GM23338 (cell line): ENCODE data around the gene C16orf95. TPM values are rescaled to one million over a fixed set of nuclear protein-coding genes. Genes with fewer than 3 reads are reported as not detected.

Source experiments
- ATAC-seq: fragments of 200-7000 bp; cut with Tn5 transposase; 3 replicates; pipeline ENCODE4 v1.9.1; 2020
- DNase-seq: peaks from one replicate; pipeline ENCODE4 v3.0.0-alpha.2; 2015; ENCODE audit warnings: low spot score
- H2AFZ ChIP-seq: fragments of 200-600 bp; sonication (generic); 2 replicates; pipeline ENCODE4 v1.8.0; 2016; ENCODE audit warnings: antibody characterized with exemption, mild to moderate bottlenecking, moderate library complexity
- H3F3A ChIP-seq: fragments of 200-600 bp; sonication (generic); replicated peaks from 2 replicates; pipeline ENCODE4 v1.8.0; 2017; ENCODE audit warnings: antibody characterized with exemption, mixed run types, low read depth
- H3K27ac ChIP-seq: fragments of 200-600 bp; sonication (generic); 2 replicates; pipeline ENCODE4 v1.6.1; 2016; ENCODE audit warnings: low read depth
- H3K27me3 ChIP-seq: fragments of 200-600 bp; sonication (generic); 2 replicates; pipeline ENCODE4 v1.8.0; 2016; ENCODE audit warnings: mild to moderate bottlenecking, mixed run types, moderate library complexity; ENCODE audit not compliant: insufficient read depth
- H3K36me3 ChIP-seq: fragments of 200-600 bp; sonication (generic); 2 replicates; pipeline ENCODE4 v1.8.0; 2016; ENCODE audit warnings: mild to moderate bottlenecking; ENCODE audit not compliant: insufficient read depth
- H3K4me1 ChIP-seq: fragments of 200-600 bp; sonication (generic); 2 replicates; pipeline ENCODE4 v1.8.0; 2016; ENCODE audit warnings: mild to moderate bottlenecking, moderate library complexity; ENCODE audit not compliant: insufficient read depth
- H3K4me2 ChIP-seq: fragments of 200-600 bp; sonication (generic); 2 replicates; pipeline ENCODE4 v1.7.1; 2017; ENCODE audit warnings: mixed run types
- H3K4me3 ChIP-seq: fragments of 200-600 bp; sonication (generic); 2 replicates; pipeline ENCODE4 v1.6.1; 2016; ENCODE audit warnings: mixed run types
- H3K79me2 ChIP-seq: fragments of 200-600 bp; sonication (generic); replicated peaks from 2 replicates; pipeline ENCODE4 v1.8.0; 2017; ENCODE audit warnings: mild to moderate bottlenecking; ENCODE audit not compliant: insufficient read depth
- H3K9me2 ChIP-seq: fragments of 200-600 bp; sonication (generic); 2 replicates; pipeline ENCODE4 v1.8.0; 2017; ENCODE audit not compliant: insufficient read depth
- H4K20me1 ChIP-seq: fragments of 200-600 bp; sonication (generic); replicated peaks from 2 replicates; pipeline ENCODE4 v1.8.0; 2017; ENCODE audit warnings: mild to moderate bottlenecking; ENCODE audit not compliant: insufficient read depth
- H3K27ac Mint-ChIP-seq: 2 replicates; pipeline ENCODE4 v1.8.0; 2020; ENCODE audit warnings: inconsistent platforms, mild to moderate bottlenecking, moderate library complexity, mixed read lengths
- H3K27me3 Mint-ChIP-seq: 3 replicates; pipeline ENCODE4 v1.8.0; 2022; ENCODE audit warnings: low read depth, mild to moderate bottlenecking, moderate library complexity, mixed read lengths, inconsistent platforms; ENCODE audit not compliant: insufficient read depth, poor library complexity
- H3K36me3 Mint-ChIP-seq: 3 replicates; pipeline ENCODE4 v1.8.0; 2021; ENCODE audit warnings: low read depth, mild to moderate bottlenecking, inconsistent platforms, moderate library complexity, mixed read lengths
- H3K4me1 Mint-ChIP-seq: 3 replicates; pipeline ENCODE4 v1.8.0; 2020; ENCODE audit warnings: mild to moderate bottlenecking, inconsistent platforms, mixed read lengths
- H3K4me3 Mint-ChIP-seq: 3 replicates; pipeline ENCODE4 v1.8.0; 2021; ENCODE audit warnings: moderate library complexity, mild to moderate bottlenecking, inconsistent platforms, mixed read lengths
- H3K9me3 Mint-ChIP-seq: 3 replicates; pipeline ENCODE4 v1.8.0; 2020; ENCODE audit warnings: moderate library complexity, mild to moderate bottlenecking, inconsistent platforms, mixed read lengths
- CTCF ChIP-seq, 2 experiments: fragments of 200-600 bp in 1 of 2; sonication (generic) in 1 of 2; conservative IDR thresholded peaks; 2 replicates each; pipeline versions ENCODE4 v1.5.1 to v1.6.1; 2016 to 2017; ENCODE audit warnings: antibody characterized with exemption in 2 of 2, low read depth in 2 of 2, mild to moderate bottlenecking in 2 of 2, moderate library complexity in 1 of 2
- EZH2phosphoT487 ChIP-seq: fragments of 200-600 bp; sonication (generic); IDR thresholded peaks from one replicate; pipeline ENCODE4 v1.8.1; 2018; ENCODE audit warnings: antibody characterized with exemption; ENCODE audit not compliant: unreplicated experiment
- JUNB ChIP-seq: IDR thresholded peaks from one replicate; pipeline ENCODE4 v1.6.1; 2016; ENCODE audit warnings: antibody characterized with exemption; ENCODE audit not compliant: unreplicated experiment
- NANOG ChIP-seq: IDR thresholded peaks from 2 replicates; pipeline ENCODE4 v1.6.1; 2016; ENCODE audit warnings: antibody characterized with exemption, borderline replicate concordance
- STAT1 ChIP-seq: IDR thresholded peaks from one replicate; pipeline ENCODE4 v1.6.1; 2016; ENCODE audit warnings: antibody characterized with exemption; ENCODE audit not compliant: unreplicated experiment
- ZNF114 ChIP-seq: fragments of 250-450 bp; sonication (Bioruptor Pico); IDR thresholded peaks from 2 replicates; pipeline ENCODE4 v1.5.0; 2020; ENCODE audit warnings: mild to moderate bottlenecking, moderate library complexity
- ZNF331 ChIP-seq: fragments of 250-450 bp; sonication (Bioruptor Pico); IDR thresholded peaks from 2 replicates; pipeline ENCODE4 v1.5.0; 2020; ENCODE audit warnings: low read depth, mild to moderate bottlenecking, moderate library complexity
- polyA plus RNA-seq: library from polyadenylated mRNA; unstranded; fragments of >200 nt; fragmentation: Nextera tagmentation; extraction: Ambion mirVana; gene quantifications from 2 replicates; pipeline ENCODE4 v1.2.1, GENCODE V29; 2016
- total RNA-seq: library from RNA; depleted of rRNA; stranded (reverse); fragments of >200 nt; shearing (Covaris generic); gene quantifications from 2 replicates; pipeline ENCODE4 v1.2.3, GENCODE V29; 2014
- TF ChIP-seq, protein P1 (sequence below): fragments of 250-450 bp; sonication (Bioruptor Pico); IDR thresholded peaks from 2 replicates; pipeline ENCODE4 v1.5.0; 2020; ENCODE audit warnings: mild to moderate bottlenecking, moderate library complexity

The C16orf95 gene
- total and polyA plus RNA-seq, 2 experiments from 2014 or later: 1.2 to 3.9 TPM

DNA sequence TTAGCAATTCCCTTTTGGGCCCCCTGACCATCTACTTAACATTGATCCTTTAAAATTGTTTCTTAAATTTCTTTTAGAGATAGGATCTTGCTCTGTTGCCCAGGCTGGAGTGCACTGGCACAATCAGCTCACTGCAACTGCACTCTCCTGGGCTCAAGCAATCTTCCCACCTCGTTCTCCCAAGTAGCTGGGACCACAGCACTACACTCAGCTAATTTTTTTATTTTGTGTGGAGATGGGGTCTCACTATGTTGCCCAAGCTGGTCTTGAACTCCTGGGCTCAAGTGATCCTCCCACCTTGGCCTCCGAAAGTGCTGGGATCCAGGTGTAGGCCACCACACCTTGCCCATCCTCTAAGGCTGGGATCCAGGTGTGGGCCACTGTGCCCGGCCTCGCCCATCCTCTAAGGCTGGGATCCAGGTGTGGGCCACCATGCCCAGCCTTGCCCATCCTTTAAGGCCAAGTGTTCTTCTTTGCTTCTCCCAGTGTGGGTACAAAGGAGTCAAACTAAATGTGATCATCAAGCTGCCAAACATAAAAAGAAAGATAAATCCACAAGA, 13.2 kb downstream of the C16orf95 start (continued):
- TF ChIP-seq, protein P1, sequence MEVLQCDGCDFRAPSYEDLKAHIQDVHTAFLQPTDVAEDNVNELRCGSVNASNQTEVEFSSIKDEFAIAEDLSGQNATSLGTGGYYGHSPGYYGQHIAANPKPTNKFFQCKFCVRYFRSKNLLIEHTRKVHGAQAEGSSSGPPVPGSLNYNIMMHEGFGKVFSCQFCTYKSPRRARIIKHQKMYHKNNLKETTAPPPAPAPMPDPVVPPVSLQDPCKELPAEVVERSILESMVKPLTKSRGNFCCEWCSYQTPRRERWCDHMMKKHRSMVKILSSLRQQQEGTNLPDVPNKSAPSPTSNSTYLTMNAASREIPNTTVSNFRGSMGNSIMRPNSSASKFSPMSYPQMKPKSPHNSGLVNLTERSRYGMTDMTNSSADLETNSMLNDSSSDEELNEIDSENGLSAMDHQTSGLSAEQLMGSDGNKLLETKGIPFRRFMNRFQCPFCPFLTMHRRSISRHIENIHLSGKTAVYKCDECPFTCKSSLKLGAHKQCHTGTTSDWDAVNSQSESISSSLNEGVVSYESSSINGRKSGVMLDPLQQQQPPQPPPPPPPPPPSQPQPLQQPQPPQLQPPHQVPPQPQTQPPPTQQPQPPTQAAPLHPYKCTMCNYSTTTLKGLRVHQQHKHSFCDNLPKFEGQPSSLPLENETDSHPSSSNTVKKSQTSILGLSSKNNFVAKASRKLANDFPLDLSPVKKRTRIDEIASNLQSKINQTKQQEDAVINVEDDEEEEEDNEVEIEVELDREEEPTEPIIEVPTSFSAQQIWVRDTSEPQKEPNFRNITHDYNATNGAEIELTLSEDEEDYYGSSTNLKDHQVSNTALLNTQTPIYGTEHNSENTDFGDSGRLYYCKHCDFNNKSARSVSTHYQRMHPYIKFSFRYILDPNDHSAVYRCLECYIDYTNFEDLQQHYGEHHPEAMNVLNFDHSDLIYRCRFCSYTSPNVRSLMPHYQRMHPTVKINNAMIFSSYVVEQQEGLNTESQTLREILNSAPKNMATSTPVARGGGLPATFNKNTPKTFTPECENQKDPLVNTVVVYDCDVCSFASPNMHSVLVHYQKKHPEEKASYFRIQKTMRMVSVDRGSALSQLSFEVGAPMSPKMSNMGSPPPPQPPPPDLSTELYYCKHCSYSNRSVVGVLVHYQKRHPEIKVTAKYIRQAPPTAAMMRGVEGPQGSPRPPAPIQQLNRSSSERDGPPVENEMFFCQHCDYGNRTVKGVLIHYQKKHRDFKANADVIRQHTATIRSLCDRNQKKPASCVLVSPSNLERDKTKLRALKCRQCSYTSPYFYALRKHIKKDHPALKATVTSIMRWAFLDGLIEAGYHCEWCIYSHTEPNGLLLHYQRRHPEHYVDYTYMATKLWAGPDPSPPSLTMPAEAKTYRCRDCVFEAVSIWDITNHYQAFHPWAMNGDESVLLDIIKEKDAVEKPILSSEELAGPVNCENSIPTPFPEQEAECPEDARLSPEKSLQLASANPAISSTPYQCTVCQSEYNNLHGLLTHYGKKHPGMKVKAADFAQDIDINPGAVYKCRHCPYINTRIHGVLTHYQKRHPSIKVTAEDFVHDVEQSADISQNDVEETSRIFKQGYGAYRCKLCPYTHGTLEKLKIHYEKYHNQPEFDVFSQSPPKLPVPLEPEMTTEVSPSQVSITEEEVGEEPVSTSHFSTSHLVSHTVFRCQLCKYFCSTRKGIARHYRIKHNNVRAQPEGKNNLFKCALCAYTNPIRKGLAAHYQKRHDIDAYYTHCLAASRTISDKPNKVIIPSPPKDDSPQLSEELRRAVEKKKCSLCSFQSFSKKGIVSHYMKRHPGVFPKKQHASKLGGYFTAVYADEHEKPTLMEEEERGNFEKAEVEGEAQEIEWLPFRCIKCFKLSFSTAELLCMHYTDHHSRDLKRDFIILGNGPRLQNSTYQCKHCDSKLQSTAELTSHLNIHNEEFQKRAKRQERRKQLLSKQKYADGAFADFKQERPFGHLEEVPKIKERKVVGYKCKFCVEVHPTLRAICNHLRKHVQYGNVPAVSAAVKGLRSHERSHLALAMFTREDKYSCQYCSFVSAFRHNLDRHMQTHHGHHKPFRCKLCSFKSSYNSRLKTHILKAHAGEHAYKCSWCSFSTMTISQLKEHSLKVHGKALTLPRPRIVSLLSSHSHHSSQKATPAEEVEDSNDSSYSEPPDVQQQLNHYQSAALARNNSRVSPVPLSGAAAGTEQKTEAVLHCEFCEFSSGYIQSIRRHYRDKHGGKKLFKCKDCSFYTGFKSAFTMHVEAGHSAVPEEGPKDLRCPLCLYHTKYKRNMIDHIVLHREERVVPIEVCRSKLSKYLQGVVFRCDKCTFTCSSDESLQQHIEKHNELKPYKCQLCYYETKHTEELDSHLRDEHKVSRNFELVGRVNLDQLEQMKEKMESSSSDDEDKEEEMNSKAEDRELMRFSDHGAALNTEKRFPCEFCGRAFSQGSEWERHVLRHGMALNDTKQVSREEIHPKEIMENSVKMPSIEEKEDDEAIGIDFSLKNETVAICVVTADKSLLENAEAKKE (CRISPR knock-in tag): no peak
- TF ChIP-seq EZH2phosphoT487: no peak
- no peak for TF ChIP-seq JUNB
- TF ChIP-seq ZNF114: no peak

DNA sequence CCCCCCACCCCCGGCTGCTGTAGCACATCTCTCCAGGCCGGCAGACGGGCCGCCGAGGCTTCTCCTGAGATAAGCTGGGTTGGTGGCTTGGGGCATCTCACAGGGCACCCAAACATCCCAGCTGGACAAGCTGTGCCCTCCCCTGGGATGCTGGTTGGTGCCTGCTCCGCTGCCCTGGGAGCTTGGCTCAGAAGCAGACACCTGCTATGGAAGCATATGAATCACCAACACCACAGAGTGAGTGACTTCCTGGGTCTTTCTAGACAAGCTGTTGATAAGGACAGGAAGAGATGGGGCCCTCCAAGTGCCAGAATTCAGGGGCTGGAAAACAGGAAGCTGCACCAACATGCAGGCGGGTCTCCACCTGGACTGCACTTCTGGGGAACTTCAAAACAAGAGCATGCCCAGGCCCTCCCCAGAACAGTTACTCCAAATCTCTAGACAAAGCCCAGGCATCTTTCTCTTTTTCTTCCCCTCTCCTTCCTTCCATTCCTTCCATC, 13.7 kb downstream of the C16orf95 start:
- Mint-ChIP-seq H3K36me3 (peaks cover under 1% of the 10 kb centered on the region), H3K9me3 (no peaks in the 10 kb centered on the region; the same call in 2 of the 3 replicates), H3K4me3 (no peak overlapping the region), H3K4me1 (peaks cover 15% of the 10 kb centered on the region), H3K27ac (no peak overlapping the region), H3K27me3 (peaks cover 6% of the 10 kb centered on the region)
- Histone ChIP-seq H3K4me2 (no peak overlapping the region), H3K9me2 (no peaks in the 10 kb centered on the region), H4K20me1 (no peaks in the 10 kb centered on the region), H3K27me3 (no peaks in the 10 kb centered on the region), H3K4me3 (no peak overlapping the region), H3K79me2 (no peaks in the 10 kb centered on the region), H3K27ac (no peak overlapping the region), H2AFZ (no peak overlapping the region), H3F3A (no peaks in the 10 kb centered on the region), H3K4me1 (0 out of 2 replicates have a peak, but pooled peaks cover 4% of the 10 kb centered on the region), H3K36me3 (no peaks in the 10 kb centered on the region)
- DNase-seq (no peak), ATAC-seq (no peak)
- TF ChIP-seq NANOG (no peak), STAT1 (no peak), ZNF331 (no peak), CTCF (conservative IDR thresholded peaks at IDR 0.05; ENCODE audit: low read depth in 2 of 2) (no peak), JUNB (no peak), EZH2phosphoT487 (no peak)
